SKM-1 treated with dmso at 0.1 percent for 144 hours (cell line): ENCODE data around the gene SGMS1.
"Not testable (repeated sequence)": the region's sequence is repeated elsewhere in the genome, so short reads cannot be mapped to it uniquely, and the experiment has no call there.

Experiments
- DNase-seq: peaks from one replicate; lab custom pipeline; 2025; ENCODE audit not compliant: unreplicated experiment; lab: John Stamatoyannopoulos, UW

Gene SGMS1

GRCh38 chr10:50582766-50583762 is 40.7 kb downstream of the SGMS1 start:
- no peak for DNase-seq

GRCh38 chr10:50582046-50582445 is 41.7 kb downstream of the SGMS1 start:
- no peak for DNase-seq

GRCh38 chr10:50580262-50580891 is 43.4 kb downstream of the SGMS1 start:
- DNase-seq = no peak

- DNase-seq = no peak
Measured at GRCh38 chr10:50579491-50580261, 44.1 kb downstream of the SGMS1 start.

GRCh38 chr10:50578949-50579348 is 44.8 kb downstream of the SGMS1 start:
- DNase-seq = no peak

GRCh38 chr10:50577681-50578350 is 45.9 kb downstream of the SGMS1 start:
- DNase-seq = peak; percentile 71

GRCh38 chr10:50577010-50577409 is 46.7 kb downstream of the SGMS1 start:
- no peak for DNase-seq

GRCh38 chr10:50576245-50576815 is 47.4 kb downstream of the SGMS1 start:
- DNase-seq = no peak

GRCh38 chr10:50575477-50576244 is 48.1 kb downstream of the SGMS1 start:
- DNase-seq = no peak

- no peak for DNase-seq
Measured at GRCh38 chr10:50574931-50575330, 48.8 kb downstream of the SGMS1 start.

GRCh38 chr10:50574305-50574704 is 49.5 kb downstream of the SGMS1 start:
- no peak for DNase-seq

- no peak for DNase-seq
Measured at GRCh38 chr10:50572017-50572491, 51.7 kb downstream of the SGMS1 start.

GRCh38 chr10:50568750-50569149 is 55.0 kb downstream of the SGMS1 start:
- DNase-seq = not testable (repeated sequence)

GRCh38 chr10:50567384-50567783 is 56.4 kb downstream of the SGMS1 start:
- DNase-seq = no peak

GRCh38 chr10:50566150-50566549 is 57.6 kb downstream of the SGMS1 start:
- DNase-seq = no peak

GRCh38 chr10:50565301-50566083 is 58.3 kb downstream of the SGMS1 start:
- no peak for DNase-seq

- no peak for DNase-seq
Measured at GRCh38 chr10:50563906-50564305, 59.9 kb downstream of the SGMS1 start.

- DNase-seq = no peak
Measured at GRCh38 chr10:50561816-50562215, 61.9 kb downstream of the SGMS1 start.

- DNase-seq = no peak
Measured at GRCh38 chr10:50561266-50561665, 62.5 kb downstream of the SGMS1 start.
